NCI-H510A (cell line): Measurements from ENCODE around the gene ZNF33B.
A peak's percentile ranks its signal among the peaks of the same experiment; 100 is the strongest.
"Not testable (repeated sequence)": the region's sequence is repeated elsewhere in the genome, so short reads cannot be mapped to it uniquely, and the experiment has no call there.

Experiments used
- DNase-seq: peaks from one replicate; lab custom pipeline; 2025; lab: John Stamatoyannopoulos, UW

The ZNF33B gene

GRCh38 chr10:42615419-42615818, 23.0 kb downstream of the ZNF33B start:
- no peak for DNase-seq

GRCh38 chr10:42609872-42610271, 28.5 kb downstream of the ZNF33B start:
- DNase-seq = no peak

GRCh38 chr10:42598249-42598873, 40.0 kb downstream of the ZNF33B start:
- DNase-seq = no peak

- no peak for DNase-seq
These were observed 42.2 kb downstream of the ZNF33B start for GRCh38 chr10:42596196-42596595.

GRCh38 chr10:42594246-42594650, 44.1 kb downstream of the ZNF33B start:
- no peak for DNase-seq

- no peak for DNase-seq
These were observed 45.1 kb downstream of the ZNF33B start for GRCh38 chr10:42593284-42593683.

GRCh38 chr10:42583828-42584227, 54.5 kb downstream of the ZNF33B start:
- no peak for DNase-seq

GRCh38 chr10:42578019-42578418, 60.4 kb downstream of the ZNF33B start:
- no peak for DNase-seq

GRCh38 chr10:42576338-42576737, 62.0 kb downstream of the ZNF33B start:
- DNase-seq = no peak

- DNase-seq = no peak
These were observed 64.0 kb downstream of the ZNF33B start for GRCh38 chr10:42574336-42574735.

GRCh38 chr10:42556931-42557330, 81.4 kb downstream of the ZNF33B start:
- DNase-seq = no peak

- not testable (repeated sequence) for DNase-seq
These were observed 84.8 kb downstream of the ZNF33B start for GRCh38 chr10:42553576-42553975.

GRCh38 chr10:42553064-42553407, 85.3 kb downstream of the ZNF33B start:
- DNase-seq = no peak

GRCh38 chr10:42552188-42553063, 85.9 kb downstream of the ZNF33B start:
- peak; percentile 78 for DNase-seq

- no peak for DNase-seq
These were observed 86.7 kb downstream of the ZNF33B start for GRCh38 chr10:42551582-42552187.

- DNase-seq = no peak
These were observed 88.5 kb downstream of the ZNF33B start for GRCh38 chr10:42549851-42550250.

GRCh38 chr10:42548254-42548653, 90.1 kb downstream of the ZNF33B start:
- no peak for DNase-seq

- DNase-seq = no peak
These were observed 93.4 kb downstream of the ZNF33B start for GRCh38 chr10:42544945-42545344.

- DNase-seq = no peak
These were observed 94.5 kb downstream of the ZNF33B start for GRCh38 chr10:42543840-42544372.
